ENCODE data around the gene KCNMA1.
A peak's percentile ranks its signal among the peaks of the same experiment; 100 is the strongest.

Gene KCNMA1

DNA sequence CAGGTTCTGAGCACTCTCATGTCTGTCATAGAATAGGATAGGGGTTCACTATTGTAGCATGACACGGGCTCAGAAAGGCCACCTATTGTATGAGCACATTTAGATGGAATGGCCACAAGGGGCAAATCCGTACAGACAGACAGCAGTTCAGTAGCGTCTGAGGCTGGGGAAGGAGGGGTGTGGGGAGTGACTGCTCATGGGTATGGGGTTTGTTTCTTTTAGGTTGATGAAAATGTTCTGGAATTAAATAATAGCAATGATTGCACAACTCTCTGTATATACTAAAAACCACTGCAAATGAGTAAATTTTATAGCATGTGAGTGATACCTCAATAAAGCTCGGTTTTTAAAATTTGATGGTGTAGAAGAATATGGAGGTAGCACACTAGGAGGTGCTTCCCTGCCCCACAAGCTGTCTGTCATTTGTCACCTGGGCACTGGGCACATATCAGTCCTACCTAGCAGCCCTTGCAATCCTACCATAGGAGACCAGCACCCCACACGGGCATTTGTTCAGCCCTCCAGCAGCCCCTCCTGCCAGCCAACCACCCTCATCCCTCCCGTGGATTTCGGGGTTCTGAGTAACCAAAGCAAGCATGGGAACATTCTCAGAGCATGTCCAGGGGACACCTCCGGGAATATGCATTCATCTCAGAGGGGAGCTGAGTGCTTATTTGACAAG lies 35.2 kb downstream of the KCNMA1 start:
- Histone ChIP-seq H3K9ac (ENCODE audit: low read depth, low read length) (peak overlapping the region; percentile 46), H3K4me3 (ENCODE audit: low read length) (peak overlapping the region; percentile 57), H3K36me3 (ENCODE audit: insufficient read depth, low read length) (no peaks in the 10 kb centered on the region), H3K27me3 (ENCODE audit: control insufficient read depth, insufficient read depth, low read length) (no peaks in the 10 kb centered on the region), H3K4me1 (ENCODE audit: control insufficient read depth, insufficient read depth, low read length) (peaks cover 34% of the 10 kb centered on the region), H3K9me3 (replicated peaks; ENCODE audit: low read length) (no peaks in the 10 kb centered on the region), H3K4me2 (ENCODE audit: low read length) (peak overlapping the region; percentile 71)

DNA sequence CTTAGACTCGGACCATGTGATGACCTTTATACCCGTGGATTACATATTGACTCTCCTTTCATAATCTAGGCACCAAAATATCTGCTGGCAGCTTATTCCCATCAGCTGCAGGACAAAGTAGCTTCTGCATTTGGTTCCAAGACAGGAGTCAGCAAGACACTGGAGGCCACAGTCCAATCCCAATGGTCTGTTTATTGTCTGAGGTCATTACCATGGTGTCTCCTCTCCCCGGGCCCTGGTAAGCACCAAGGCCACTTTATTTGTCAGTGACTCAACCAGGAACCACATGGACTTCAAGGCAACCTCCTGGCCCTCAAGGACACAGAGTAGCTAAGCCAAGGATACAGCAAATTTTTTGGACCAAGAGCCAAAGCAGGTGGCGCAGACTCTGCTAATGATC lies 36.1 kb downstream of the KCNMA1 start:
- no peak overlapping the region for H3K4me2 ChIP-seq (ENCODE audit: low read length)
- no peaks in the 10 kb centered on the region for H3K9me3 ChIP-seq (replicated peaks; ENCODE audit: low read length)
- H3K4me1 ChIP-seq (ENCODE audit: control insufficient read depth, insufficient read depth, low read length) = peaks cover 34% of the 10 kb centered on the region
- no peaks in the 10 kb centered on the region for H3K27me3 ChIP-seq (ENCODE audit: control insufficient read depth, insufficient read depth, low read length)
- H3K9ac ChIP-seq (ENCODE audit: low read depth, low read length) = no peak overlapping the region
- no peaks in the 10 kb centered on the region for H3K36me3 ChIP-seq (ENCODE audit: insufficient read depth, low read length)
- H3K4me3 ChIP-seq (ENCODE audit: low read length) = no peak overlapping the region

DNA sequence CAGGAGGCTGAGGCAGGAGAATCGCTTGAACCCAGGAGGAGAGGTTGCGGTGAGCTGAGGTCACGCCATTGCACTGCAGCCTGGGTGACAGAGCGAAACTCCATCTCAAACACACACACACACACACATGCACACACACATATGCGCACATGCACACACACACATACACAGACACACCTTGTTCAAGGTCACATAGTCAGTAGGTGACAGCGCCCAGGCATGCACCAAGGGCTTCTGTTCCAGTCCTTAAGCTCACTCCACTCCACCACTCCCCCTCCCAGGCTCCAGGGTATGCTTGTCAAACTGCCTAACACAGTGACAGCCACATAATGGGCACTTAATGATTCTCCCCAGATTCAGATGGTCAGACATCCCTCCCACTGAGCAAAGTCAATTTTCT lies 37.0 kb downstream of the KCNMA1 start:
- H3K9ac ChIP-seq (ENCODE audit: low read depth, low read length) = no peak overlapping the region
- H3K4me1 ChIP-seq (ENCODE audit: control insufficient read depth, insufficient read depth, low read length) = peaks cover 34% of the 10 kb centered on the region
- H3K4me2 ChIP-seq (ENCODE audit: low read length) = no peak overlapping the region

DNA sequence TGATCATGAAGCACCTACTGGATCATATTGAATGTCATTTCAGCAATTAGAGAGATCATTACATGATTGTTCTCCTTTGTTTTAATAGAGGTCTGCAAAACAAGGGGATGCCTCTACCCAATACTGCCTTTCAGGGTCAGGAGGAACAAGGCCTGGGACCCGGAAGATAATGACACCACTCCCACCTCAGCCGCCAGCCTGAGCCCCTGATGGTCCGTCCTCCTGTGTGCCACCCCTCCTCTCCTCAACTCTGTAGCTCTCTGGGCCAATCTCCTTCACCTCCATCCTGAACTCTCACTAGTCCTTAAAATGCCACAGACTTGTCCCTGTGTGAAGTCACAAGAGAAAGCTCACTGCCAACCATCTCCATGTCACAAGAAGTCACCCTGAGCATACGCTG lies 38.0 kb downstream of the KCNMA1 start:
- Histone ChIP-seq H3K9ac (ENCODE audit: low read depth, low read length) (no peak overlapping the region), H3K4me3 (ENCODE audit: low read length) (no peak overlapping the region), H3K4me2 (ENCODE audit: low read length) (no peak overlapping the region), H3K27me3 (ENCODE audit: control insufficient read depth, insufficient read depth, low read length) (no peaks in the 10 kb centered on the region), H3K4me1 (ENCODE audit: control insufficient read depth, insufficient read depth, low read length) (peaks cover 30% of the 10 kb centered on the region), H3K9me3 (replicated peaks; ENCODE audit: low read length) (no peaks in the 10 kb centered on the region), H3K36me3 (ENCODE audit: insufficient read depth, low read length) (no peaks in the 10 kb centered on the region)

More for the DNA sequence above, 37.0 kb downstream of the KCNMA1 start:
- Histone ChIP-seq H3K4me3 (ENCODE audit: low read length) (no peak overlapping the region), H3K9me3 (replicated peaks; ENCODE audit: low read length) (no peaks in the 10 kb centered on the region), H3K27me3 (ENCODE audit: control insufficient read depth, insufficient read depth, low read length) (no peaks in the 10 kb centered on the region), H3K36me3 (ENCODE audit: insufficient read depth, low read length) (no peaks in the 10 kb centered on the region)

DNA sequence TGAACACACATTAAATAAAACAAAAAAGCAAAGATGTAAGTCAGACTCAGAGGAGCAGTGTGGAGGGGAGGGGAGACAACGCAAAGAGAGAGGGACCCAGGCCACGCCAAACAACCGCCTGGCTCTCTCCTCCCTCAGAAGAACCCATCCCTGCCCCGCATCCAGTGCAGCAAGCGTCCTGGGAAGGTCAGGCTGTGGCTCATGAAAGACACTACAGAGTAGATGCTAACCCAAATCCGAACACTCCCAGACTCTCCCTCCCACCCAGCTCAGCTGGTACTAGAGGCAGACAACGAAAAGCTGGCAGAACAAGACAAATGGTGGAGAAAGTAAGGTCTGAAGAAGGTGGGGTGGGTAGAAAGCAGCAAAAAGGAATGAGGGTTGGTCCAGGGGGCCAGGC lies 39.0 kb downstream of the KCNMA1 start:
- Histone ChIP-seq H3K36me3 (ENCODE audit: insufficient read depth, low read length) (no peaks in the 10 kb centered on the region), H3K4me2 (ENCODE audit: low read length) (no peak overlapping the region), H3K4me3 (ENCODE audit: low read length) (no peak overlapping the region), H3K4me1 (ENCODE audit: control insufficient read depth, insufficient read depth, low read length) (peaks cover 33% of the 10 kb centered on the region), H3K9me3 (replicated peaks; ENCODE audit: low read length) (no peaks in the 10 kb centered on the region), H3K27me3 (ENCODE audit: control insufficient read depth, insufficient read depth, low read length) (no peaks in the 10 kb centered on the region), H3K9ac (ENCODE audit: low read depth, low read length) (no peak overlapping the region)

DNA sequence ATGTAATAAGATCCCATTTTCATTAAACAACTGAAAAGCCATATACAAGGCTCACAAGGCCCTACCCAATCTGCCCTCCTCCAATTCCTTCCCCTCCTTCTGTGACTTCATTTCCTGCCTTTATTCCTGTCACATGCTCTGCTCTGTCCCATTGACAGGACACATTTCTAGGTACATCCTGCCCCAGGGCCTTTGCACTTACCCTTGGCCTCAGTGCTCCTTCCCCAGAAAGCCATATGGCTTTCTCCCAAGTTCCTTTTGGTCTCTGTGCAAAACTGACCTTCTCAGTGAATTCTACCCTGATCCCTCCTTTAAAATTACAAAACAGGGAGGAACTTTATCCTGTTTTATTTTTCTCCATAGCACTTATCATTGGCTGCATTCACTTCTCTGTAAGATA lies 40.0 kb downstream of the KCNMA1 start:
- H3K9me3 ChIP-seq (replicated peaks; ENCODE audit: low read length) = no peaks in the 10 kb centered on the region
- H3K27me3 ChIP-seq (ENCODE audit: control insufficient read depth, insufficient read depth, low read length) = no peaks in the 10 kb centered on the region
- no peak overlapping the region for H3K4me2 ChIP-seq (ENCODE audit: low read length)
- peaks cover 33% of the 10 kb centered on the region for H3K4me1 ChIP-seq (ENCODE audit: control insufficient read depth, insufficient read depth, low read length)
- no peaks in the 10 kb centered on the region for H3K36me3 ChIP-seq (ENCODE audit: insufficient read depth, low read length)
- no peak overlapping the region for H3K9ac ChIP-seq (ENCODE audit: low read depth, low read length)
- H3K4me3 ChIP-seq (ENCODE audit: low read length) = no peak overlapping the region

DNA sequence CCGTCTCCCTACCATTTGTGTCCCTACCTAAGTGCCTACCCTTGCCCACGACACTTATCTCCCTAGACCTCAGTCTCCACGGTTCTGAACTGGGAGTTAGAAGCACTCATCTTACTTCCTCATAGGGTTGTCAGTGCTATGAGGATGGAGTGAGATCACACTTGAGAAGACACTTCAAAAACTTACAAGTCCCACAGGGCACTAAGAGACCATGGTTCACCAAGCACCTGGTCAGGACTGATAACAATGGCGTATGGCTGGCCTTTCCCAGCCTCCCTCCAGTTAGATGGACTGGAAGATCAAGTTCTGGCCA lies 43.2 kb downstream of the KCNMA1 start:
- Histone ChIP-seq H3K27me3 (ENCODE audit: control insufficient read depth, insufficient read depth, low read length) (no peaks in the 10 kb centered on the region), H3K4me1 (ENCODE audit: control insufficient read depth, insufficient read depth, low read length) (peaks cover 23% of the 10 kb centered on the region), H3K4me3 (ENCODE audit: low read length) (no peak overlapping the region), H3K4me2 (ENCODE audit: low read length) (no peak overlapping the region), H3K9me3 (replicated peaks; ENCODE audit: low read length) (no peaks in the 10 kb centered on the region), H3K9ac (ENCODE audit: low read depth, low read length) (no peak overlapping the region), H3K36me3 (ENCODE audit: insufficient read depth, low read length) (no peaks in the 10 kb centered on the region)

DNA sequence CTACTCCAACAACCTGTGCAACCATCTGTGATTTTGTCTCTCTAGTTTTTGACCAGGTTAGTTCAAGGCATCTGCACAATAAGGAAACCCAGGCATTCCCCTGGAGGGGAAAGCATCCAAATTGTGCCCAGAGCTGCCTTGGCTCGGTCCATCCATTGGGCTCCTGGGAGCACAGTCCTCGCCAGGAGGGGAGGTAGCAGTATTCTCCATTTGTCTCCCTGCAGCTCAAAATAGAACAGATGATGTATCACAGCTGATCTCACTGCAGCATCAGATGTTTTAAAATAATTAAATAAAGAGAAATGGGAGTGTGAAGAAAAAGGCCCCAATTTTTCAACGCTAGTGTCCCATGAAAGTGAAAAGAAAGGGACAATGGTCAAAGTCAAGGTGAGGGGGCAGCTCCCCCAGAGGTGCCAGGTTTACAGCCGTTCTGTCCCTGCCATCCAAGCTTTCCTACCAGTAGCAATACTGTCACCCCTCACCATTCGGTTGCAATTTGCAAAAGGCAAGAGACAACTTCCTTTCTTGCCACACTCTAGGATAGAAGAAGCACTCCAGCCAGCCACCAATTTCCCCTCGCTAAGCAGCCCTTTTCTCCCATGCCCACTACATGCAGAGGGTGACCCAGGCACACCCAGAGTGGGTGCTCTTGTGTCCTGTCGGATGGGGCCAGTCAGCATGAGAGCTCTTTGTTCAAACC lies 43.7 kb downstream of the KCNMA1 start:
- Histone ChIP-seq H3K9me3 (replicated peaks; ENCODE audit: low read length) (no peaks in the 10 kb centered on the region), H3K36me3 (ENCODE audit: insufficient read depth, low read length) (no peaks in the 10 kb centered on the region), H3K4me3 (ENCODE audit: low read length) (no peak overlapping the region), H3K4me2 (ENCODE audit: low read length) (no peak overlapping the region), H3K9ac (ENCODE audit: low read depth, low read length) (no peak overlapping the region), H3K27me3 (ENCODE audit: control insufficient read depth, insufficient read depth, low read length) (no peaks in the 10 kb centered on the region), H3K4me1 (ENCODE audit: control insufficient read depth, insufficient read depth, low read length) (peaks cover 23% of the 10 kb centered on the region)

DNA sequence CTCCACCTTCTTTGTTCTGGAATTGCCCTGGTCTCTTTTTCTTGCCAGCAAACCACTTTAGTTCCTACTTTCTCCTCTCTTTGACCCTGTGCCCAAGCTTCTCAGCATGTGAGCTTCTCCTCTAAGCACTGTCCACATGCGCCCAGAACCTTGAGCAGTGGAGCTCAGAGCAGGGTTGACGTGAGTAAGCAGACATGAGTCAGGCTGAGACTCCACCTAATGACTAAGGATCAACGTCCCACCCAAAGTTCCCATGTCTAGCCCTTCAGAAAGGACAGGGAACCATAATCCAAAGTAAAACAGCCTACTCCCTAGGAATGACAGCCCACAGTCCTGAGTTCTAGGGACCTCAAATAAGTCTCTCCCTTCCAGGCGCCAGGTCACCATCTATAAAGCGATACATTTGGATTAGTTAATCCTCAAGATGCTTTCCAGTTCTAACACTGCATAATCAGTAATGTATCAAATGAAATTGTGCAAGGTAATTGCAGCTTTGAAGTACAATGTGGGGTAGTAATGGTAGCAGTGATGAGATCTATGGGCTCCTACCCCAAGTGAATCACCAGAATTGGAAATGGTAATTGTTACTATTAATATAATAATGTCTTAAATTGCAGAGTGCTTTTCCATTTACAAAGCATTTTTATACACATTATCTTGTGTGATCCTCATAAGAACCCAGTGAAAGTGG lies 44.5 kb downstream of the KCNMA1 start:
- Histone ChIP-seq H3K9me3 (replicated peaks; ENCODE audit: low read length) (no peaks in the 10 kb centered on the region), H3K4me3 (ENCODE audit: low read length) (no peak overlapping the region), H3K4me1 (ENCODE audit: control insufficient read depth, insufficient read depth, low read length) (peaks cover 24% of the 10 kb centered on the region), H3K4me2 (ENCODE audit: low read length) (peak overlapping the region; percentile 65), H3K27me3 (ENCODE audit: control insufficient read depth, insufficient read depth, low read length) (no peaks in the 10 kb centered on the region), H3K9ac (ENCODE audit: low read depth, low read length) (peak overlapping the region; percentile 58), H3K36me3 (ENCODE audit: insufficient read depth, low read length) (no peaks in the 10 kb centered on the region)

DNA sequence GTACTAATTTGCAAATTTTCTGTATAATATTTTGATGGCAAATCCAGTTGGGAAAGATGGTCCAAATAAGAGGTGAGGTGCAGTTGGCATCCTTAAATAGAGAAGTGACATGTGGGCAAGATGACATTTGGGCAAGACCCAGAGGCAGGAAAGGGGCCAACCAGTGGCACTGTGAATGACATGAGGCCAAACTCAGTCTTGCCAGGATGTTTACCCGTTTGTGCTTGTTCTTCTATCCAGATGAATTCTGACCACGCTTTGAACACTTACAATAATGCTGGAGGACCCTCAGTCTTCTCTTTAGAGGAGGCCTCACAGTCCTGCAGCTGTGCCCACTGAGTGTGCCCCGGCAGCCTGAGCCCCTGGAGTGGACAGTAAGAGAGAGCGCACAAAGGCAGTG lies 45.1 kb downstream of the KCNMA1 start:
- Histone ChIP-seq H3K9me3 (replicated peaks; ENCODE audit: low read length) (no peaks in the 10 kb centered on the region), H3K4me3 (ENCODE audit: low read length) (no peak overlapping the region), H3K4me1 (ENCODE audit: control insufficient read depth, insufficient read depth, low read length) (peaks cover 30% of the 10 kb centered on the region)

DNA sequence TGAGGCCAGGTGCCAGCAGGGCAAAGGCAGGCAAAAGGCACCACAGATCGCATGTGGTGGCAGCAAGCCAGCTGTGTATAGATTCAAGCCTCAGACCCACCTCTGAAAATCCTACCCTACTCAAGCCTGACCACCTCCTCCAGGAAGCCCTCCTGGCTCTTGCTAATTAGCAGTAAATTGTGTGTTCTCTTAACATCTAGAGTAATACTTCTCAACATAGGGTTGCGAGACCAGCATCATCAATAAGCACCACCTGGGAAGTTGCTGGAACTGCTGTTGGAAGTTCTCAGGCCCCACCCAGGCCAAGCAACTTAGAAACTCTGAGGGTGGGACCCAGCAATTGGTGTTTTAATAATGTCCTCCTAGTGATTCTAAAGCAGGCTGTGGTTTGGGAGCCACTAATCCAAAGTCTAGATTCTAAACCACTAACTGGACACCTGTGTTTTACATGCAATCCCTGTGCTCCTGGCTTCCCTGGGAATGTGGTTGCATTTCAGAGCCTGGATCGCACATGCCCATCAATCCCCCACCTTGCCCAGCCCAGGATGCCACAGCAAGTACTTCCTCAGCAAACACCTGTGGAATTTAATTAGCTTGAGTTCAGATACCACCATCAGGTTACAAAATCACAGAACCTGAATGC lies 46.2 kb downstream of the KCNMA1 start:
- Histone ChIP-seq H3K4me1 (ENCODE audit: control insufficient read depth, insufficient read depth, low read length) (peaks cover 41% of the 10 kb centered on the region), H3K36me3 (ENCODE audit: insufficient read depth, low read length) (no peaks in the 10 kb centered on the region), H3K9me3 (replicated peaks; ENCODE audit: low read length) (no peaks in the 10 kb centered on the region), H3K27me3 (ENCODE audit: control insufficient read depth, insufficient read depth, low read length) (no peaks in the 10 kb centered on the region), H3K4me3 (ENCODE audit: low read length) (no peak overlapping the region), H3K4me2 (ENCODE audit: low read length) (no peak overlapping the region), H3K9ac (ENCODE audit: low read depth, low read length) (no peak overlapping the region)

More for the DNA sequence above, 45.1 kb downstream of the KCNMA1 start:
- Histone ChIP-seq H3K27me3 (ENCODE audit: control insufficient read depth, insufficient read depth, low read length) (no peaks in the 10 kb centered on the region), H3K4me2 (ENCODE audit: low read length) (peak overlapping the region; percentile 65), H3K36me3 (ENCODE audit: insufficient read depth, low read length) (no peaks in the 10 kb centered on the region), H3K9ac (ENCODE audit: low read depth, low read length) (peak overlapping the region; percentile 58)

All from skeletal muscle satellite cell (primary cell).